IPS DF 4.7 (cell line): ENCODE data around the gene PHLPP1.
"Not testable (repeated sequence)": the region's sequence is repeated elsewhere in the genome, so short reads cannot be mapped to it uniquely, and the experiment has no call there.

ENCODE experiments used
- DNase-seq: peaks from one replicate; pipeline ENCODE4 v3.0.0-alpha.2; 2013; ENCODE audit warnings: low spot score; ENCODE audit errors: extremely low read depth

PHLPP1 gene

DNA sequence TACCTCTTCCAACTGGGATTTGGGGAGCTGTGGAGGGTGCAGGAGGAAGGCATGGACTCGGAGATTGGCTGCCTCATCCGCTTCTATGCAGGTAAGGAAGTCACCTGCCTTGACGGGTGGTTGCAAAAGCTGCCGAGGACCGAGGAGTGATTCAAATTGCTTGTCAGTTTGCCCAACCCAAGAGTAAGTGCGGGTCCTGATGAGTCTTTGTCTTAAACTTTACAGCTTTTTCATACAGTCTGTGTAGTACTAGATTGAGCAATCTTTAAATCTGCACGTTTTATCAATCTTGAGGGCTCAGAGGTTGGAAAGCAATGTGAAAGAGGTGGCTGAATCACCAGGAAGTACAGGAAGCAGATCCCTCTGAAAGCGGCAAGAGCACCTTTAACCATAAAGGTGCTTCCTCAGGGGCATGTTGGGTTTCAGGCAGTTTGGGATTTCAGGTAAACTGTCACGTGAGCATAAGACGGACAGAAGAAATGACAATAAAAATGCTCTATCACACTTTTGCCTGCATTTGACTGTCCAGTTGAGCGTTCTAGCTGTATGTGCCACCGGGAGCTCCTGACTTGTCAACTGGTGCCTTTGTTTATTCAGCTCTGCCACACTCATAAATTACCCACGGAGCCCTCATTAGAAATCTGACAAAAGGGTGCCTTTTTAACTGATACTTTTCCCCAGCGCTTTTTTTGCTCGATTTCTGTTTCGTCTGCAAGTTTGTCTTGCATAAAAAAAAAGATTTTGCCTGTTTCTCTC, 2.0 kb downstream of the PHLPP1 start:
- no peak for DNase-seq

DNA sequence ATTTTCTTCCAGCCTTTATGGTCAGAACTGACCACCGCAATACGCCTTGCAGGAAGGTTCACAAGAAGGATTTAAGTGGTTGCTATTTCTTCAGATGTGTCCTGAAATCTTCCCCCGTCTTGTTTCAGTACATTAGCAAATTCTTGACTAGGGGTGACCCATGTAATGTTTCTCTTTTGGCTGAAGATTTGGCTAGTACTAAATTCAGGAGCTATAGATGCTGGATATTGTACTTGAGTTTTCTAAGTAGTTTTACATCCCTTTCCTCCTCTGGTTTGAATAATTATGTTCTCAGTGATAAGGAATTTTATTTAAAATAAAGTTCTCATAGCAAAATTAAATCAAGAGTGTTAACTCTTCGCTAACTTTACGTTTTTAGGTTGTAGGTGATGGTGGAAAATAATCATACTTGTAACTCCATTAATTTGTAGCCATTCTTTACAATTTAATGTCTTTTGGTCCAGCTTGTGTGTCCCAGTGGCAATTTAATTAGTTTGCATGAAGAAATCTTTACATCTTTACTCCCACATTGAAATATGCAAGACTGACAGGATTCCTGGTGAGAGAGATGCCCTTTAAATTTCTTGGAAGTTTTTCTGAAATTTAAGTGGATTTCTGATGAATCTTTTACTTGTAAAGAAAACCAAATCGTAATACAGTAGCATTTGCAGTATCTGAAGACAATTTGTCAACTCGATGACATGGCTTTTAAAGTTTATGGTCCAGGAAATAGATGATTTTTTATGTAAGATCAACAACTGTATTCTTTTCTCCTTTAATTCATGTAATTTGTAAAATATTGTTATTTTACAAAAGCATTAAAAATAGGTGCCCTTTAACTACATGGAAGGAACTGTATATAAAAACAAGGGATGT, 2.8 kb downstream of the PHLPP1 start:
- DNase-seq = no peak

DNA sequence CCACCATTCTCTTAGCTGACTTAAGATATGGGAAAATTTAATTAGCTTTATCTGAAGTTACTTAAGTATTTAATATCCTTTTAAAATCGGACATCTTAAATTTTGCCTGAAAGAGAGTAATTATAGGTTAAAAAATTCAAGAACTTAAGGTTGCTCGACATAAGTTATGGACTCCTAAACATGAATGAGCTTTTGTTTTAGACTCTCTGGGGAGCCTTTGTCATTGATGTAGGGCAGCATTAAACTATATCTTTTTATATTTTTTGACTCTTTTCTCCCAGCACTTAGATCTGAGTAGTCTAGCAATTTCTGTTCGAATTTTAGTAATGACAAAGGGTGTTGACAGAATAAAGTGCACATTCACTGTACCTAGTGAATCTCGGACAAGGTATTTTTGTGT, 4.7 kb downstream of the PHLPP1 start:
- DNase-seq = no peak

DNA sequence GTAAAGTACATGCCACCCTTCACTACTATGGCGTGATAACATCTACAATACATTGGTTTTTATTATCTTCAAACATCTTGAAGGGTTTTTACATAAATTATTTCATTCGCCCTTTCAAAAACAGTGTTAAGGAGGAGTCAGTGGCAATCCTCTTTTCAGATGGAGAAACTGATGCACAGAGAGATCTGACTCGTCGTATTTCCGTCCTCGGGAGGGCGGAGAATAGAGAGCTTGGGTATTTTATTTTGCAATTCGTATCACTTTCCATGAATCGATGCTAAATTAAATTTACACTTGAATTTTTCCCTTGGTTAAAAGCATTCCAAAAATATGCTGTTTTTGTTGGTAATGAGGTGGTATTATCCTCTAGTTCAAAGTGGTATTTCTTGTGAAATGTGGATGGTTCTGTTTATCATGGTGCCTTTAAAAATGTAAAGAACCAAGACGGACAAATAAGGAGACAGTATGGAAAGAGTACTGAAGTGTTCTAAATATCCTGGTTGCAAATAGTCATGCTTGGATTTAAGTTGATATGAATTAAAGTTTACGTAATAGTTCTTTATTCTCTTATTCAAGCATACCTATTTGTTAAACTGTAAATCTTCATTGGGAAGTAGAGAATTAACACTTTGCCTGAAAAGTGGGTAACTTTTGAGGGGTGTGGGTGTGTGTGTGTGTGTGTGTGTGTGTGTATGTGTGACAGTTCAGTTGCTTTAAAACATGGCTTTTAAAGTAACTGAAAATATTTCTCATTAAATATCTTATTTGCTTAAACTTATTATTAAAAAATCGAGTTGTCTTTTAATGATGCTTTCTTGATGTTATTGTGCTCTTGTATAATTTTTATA, 5.6 kb downstream of the PHLPP1 start:
- no peak for DNase-seq

DNA sequence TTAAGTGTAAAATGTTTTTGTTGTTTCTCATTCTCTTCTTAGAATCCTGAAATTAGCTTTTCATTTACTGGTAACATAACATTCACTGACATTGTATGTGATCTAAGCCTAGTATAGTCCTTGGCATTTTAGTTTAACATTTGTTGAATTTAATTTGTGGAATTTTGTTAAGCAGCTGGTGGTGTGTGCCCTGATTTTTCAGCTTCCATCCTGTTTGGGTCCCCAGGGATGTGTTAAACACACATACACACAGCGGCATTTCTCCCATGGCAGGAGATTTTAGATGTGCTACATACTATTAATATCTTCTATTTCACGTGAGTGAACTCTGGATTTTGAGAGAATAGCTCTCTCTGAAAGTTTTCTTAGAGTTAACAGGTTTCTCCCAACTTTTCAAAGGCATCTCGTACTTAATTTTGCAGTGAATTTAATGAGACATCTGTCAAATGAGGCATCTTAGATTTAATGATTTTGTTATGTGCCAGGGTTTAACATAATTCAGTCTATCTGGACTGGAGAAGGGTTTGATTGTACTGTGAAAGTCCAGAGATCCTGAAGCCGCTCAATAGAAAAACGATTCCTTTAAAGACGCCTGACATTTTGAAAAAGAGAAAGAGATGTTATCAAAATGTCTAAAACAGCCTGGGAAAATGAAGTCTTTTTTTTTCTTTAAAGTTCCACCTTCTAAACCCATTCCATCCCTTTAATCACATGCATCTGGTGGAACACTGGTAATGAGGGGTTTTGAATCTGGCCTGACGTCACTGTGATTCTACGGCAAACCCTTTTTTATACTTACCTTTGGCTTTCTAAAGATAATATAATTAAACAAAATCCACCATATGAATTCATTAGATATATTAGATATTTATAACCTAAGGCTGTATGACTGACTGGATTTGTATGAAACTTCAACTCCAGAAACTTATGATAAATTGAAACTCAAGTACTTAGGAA, 6.8 kb downstream of the PHLPP1 start:
- DNase-seq = no peak

DNA sequence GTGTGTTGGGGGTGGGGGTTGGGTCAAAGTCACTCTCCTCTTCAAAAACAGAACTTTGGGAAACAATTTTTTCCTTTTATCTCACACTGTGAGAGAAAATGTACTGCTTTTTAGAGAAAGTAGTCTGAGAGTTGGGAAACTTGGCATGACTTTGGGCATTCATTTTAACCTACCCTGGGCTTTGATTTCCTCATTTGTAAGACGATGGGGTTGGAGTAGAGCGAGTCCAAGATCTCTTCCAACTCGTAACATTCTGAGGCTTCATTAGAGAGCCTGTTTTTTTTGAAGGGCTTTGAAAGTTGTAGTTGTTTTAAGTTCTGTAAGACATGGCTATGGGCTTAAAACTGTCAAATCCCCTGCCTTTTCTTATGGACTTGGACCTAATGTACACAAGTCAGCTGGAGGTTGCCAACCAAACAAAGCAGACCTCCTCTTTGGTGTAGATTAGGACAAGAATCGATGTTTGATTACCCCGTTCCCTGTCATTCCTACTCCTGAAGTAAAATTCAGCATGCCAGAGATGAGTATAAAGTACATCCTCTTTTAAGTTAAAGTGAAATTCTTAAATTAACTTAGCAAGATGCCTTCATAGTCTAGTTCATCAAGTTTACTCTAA, 8.4 kb downstream of the PHLPP1 start:
- DNase-seq = no peak

DNA sequence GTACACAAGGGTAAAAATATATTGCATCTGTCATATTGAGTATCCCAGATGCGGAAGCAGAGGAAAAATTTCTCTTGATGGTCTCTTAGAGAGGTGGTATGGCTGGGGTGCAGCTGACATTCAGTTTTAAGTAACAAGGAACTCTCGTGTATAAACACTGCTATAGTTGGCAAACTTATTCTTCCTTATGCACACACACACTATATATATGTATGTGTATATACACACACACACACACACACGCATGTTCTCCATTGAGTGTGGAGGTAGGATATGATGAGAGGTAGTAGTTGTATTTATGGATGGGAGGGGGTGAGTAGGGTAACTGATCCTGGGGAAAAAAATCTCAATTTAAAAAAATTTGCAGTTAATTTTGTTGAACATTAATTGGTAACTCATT, 10.6 kb downstream of the PHLPP1 start:
- no peak for DNase-seq

DNA sequence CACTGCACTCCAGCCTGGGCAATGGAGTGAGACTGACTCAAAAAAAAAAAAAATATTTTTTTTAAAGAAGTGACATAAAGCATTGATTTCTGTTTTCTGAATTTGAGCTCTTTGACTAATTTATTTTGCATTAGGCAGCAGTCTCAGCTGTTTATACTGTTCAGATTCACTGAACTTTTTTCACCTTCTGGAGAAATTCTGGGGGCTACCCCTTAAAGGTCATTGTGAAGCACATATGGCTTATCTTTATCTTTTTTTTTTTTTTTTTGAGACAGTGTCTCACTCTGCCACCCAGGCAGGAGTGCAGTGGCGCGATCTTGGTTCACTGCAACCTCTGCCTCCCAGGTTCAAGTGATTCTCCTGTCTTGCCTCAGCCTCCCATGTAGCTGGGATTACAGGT, 12.9 kb downstream of the PHLPP1 start:
- no peak for DNase-seq

DNA sequence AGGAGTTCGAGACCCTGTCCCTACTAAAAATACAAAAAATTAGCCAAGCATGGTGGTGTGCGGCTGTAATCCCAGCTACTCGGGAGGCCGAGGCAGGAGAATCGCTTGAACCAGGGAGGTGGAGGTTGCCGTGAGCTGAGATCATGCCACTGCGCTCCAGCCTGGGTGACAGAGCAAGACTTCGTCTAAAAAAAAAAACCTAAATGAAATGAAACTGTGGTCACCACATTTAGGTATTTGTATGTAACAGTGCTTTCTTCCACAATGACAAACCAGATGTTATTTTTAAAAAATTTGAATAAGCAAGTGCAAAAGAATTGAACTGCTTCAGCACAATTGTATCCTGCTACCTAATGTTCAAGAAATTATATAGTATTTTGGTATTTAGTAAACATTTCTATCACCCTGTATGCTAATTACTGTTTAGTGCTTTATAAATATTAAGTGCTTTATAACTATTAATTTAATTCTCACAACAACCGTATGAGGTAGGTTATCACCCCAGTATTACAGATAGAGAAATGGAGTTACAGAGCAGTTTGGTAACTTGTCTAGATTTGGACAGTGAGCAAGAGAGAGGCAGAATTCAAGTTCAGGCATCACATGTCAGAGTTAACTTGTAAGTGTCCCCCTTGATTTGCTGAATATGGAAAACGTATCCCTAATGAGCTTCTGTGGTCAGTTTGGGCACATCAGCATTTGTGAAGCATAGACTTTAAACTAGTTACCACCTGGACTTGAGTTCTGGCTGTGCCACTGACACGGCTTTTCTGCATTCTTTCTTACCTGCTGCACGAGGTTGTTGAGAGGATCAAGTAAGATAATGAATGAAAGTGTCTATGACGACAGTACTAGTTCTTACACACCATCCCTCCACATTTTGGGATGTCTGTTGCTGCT, 14.4 kb downstream of the PHLPP1 start:
- DNase-seq = no peak

DNA sequence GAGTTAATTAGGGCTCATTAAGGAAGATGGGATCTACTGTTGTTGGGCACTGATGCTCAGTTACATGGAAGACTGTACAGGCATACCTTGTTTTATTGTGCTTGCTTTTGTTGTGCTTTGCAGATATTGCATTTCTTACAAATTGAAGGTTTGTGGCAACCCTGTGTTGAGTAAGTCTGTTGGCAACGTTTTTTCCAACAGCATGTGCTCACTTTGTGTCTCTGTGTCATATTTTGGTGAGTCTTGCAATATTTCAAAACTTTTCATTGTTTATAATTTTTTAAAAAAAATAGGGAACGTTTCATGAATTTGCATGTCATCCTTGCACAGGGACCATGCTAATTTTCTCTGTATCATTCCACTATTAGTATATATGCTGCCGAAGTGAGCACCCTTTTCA, 15.6 kb downstream of the PHLPP1 start:
- no peak for DNase-seq

DNA sequence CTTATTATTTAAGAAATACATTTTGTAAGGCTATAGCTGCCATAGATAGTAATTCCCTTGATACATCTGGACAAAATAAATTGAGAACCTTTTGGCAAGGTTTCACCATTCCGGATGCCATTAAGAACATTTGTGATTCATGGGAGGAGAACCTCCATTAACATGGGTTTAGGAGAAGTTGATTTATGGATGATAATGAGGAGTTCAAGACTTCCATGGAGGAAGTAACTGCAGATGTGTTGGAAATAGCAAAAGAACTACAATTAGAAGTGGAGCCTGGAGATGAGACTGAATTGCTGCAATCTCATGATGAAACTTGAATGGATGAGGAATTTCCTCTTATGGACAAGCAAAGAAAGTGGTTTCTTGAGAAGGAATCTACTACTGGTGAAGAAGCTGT, 17.3 kb downstream of the PHLPP1 start:
- no peak for DNase-seq

DNA sequence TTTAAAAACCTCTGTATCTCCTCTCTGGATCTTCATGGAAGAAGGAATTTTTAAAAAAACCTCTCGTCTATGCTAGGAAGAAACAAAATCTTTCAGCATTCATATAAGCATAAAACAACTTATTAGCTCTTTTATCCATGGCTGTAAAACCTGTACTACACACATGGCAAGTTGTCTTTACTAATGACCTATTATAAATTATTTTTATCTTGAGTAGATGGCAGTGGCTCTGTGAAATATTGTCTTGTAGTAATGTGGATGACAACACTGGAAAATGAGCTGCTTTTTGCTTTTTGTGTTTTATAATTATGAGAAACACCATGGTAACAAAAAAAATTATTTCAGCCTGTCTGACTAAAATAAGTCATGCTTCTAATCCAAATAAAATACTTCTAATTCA, 18.9 kb downstream of the PHLPP1 start:
- DNase-seq = no peak

DNA sequence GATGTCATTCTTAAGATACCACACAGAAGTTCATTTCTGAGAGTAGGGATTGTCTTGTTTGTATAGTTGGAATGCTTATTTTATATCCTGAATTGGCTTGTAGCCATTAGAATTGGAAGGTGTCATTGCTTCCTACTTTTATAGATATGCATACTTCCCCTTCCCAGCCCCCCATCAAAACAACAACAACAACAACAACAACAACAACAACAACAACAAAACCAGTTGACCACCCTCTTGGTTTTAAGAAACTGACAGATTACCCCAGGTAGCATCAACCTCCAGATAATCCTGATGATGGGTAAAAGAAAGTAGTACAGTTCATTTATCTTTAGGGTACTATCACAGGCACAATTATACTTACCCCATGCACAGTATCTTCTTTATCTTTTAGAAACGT, 20.0 kb downstream of the PHLPP1 start:
- DNase-seq = no peak

DNA sequence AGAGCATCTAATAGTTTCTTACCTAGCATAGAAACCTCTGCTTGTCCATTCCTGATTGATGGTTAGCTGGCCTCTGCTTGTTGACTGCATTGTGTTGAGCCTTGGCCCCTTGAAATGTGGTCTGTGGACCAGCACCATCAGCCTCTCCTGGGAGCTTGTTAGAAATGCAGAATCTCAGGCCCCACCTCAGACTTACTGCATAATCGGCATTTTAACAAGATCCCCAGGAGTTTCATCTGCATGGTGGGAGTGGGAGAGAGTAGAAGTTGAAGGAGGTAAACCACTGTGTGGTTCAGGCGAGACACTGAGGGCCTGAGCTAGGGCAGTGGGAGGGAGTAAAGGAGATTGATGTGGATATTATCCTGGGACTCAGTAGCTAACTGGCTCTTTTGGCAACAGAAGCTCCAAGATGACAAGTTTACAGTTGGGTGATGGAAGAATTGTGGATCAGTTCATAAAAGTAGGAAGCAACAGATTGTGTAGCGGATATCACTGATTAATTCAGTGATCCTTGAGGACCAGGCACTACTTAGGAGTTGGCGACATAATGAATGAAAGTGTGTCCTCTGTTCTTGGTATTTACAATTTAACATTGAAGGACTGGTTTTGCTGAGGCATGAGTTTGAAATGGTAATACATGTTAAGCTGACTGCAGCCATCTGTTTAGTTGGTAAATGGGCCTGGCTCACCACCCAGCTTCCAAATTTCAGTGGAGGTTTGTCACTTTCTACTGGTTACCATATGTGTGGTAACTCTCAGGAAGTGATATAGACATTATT, 20.9 kb downstream of the PHLPP1 start:
- DNase-seq = no peak

DNA sequence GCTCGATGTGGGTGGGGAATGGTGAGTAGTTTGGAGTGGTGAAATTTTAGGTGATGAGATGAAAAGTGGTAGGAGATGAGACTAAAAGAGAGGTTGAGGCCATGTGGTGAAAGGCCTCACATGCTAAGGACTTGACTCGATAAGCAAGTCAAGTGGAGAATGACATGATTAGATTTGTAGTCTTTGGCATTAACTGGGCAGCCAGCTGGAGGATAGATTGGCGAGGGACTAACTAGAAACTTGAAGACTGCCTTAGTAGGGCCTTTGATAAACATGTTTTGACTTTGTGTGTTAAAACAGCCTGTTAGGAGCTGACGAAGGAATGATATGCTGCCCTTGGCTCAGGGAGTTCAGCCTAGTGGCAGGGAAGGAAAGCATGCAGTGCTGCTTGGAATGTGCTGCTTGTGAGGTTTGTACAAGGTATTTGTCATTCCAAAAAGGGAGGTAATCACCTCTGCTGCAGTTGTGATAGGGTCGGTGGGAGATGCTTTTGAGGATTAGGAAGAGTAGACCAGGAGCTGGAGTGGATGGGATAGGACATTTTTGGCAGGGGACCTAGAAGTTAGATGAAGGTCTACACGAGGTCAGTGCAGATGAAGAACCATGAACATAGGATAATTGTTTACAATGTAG, 22.0 kb downstream of the PHLPP1 start:
- DNase-seq = no peak

DNA sequence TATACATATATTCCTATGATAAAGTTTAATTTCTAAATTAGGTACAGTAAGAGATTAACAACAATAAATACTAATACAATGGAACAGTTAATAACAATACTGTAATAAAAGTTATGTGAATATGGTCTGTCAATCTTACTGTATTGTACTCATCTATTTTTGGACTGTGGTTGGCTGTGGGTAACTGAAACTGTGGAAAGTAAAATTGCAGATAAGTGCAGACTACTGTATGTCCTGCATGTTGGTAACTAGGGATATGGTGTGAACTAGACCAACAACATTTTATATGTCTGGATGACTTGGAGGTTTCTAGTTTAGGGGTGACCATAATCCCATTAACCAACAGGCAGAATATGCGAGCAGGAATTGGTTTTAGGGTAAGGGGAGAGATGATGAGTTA, 23.3 kb downstream of the PHLPP1 start:
- DNase-seq = no peak

DNA sequence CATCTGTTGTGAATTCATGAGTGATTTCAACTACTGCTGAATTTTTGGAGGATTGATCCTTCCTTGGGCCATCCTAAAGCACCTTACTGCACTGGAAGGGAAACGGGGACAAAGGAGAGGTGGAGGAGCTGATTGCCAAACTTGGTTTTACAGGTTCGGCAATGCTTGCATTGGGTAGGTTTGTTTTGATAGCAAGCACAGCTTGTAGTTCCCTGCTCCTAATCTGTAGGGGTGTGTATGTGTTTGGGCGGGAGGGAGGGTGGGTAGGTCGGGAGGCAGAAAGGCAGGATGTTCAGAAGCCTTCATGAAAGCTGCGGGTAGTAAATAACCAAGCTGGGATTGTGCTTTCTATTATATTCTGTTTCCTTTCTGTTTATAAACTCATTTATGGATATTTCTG, 24.6 kb downstream of the PHLPP1 start:
- DNase-seq = no peak

DNA sequence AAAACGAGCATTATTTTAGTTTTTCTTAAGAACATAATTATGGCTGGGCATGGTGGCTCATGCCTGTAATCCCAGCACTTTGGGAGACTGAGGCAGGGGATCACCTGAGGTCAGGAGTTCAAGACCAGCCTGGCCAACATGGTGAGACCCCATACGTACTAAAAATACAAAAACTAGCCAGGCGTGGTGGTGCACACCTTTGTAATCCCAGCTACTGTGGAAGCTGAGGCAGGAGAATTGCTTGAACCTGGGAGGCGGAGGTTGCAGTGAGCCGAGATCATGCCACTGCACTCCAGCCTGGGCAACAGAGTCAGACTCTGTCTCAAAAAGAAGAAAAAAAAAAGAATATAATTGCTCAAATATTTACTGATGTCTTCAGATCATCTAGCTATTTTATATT, 25.3 kb downstream of the PHLPP1 start:
- DNase-seq = not testable (repeated sequence)
